T-helper 1 cell treated with Interleukin-12 subunit alpha and Interleukin-12 subunit beta and Interleukin-4 antibody, amounts not matched to agents 30 μg/mL and 1 μg/mL, for 36 hours (primary cell): ENCODE data around the gene PDX1.

Experiments used
- H3K27ac Mint-ChIP-seq: one replicate; pipeline ENCODE4 v1.8.0; 2021; ENCODE audit warnings: mild to moderate bottlenecking, mixed read lengths
- H3K27me3 Mint-ChIP-seq: one replicate; pipeline ENCODE4 v1.8.0; 2021; ENCODE audit warnings: low read depth, mixed read lengths
- H3K36me3 Mint-ChIP-seq: one replicate; pipeline ENCODE4 v1.8.0; 2021; ENCODE audit warnings: low read depth, mixed read lengths
- H3K4me1 Mint-ChIP-seq: one replicate; pipeline ENCODE4 v1.8.0; 2021; ENCODE audit warnings: low read depth, mixed read lengths
- H3K4me3 Mint-ChIP-seq: one replicate; pipeline ENCODE4 v1.8.0; 2021; ENCODE audit warnings: mild to moderate bottlenecking, moderate library complexity, mixed read lengths
- H3K9me3 Mint-ChIP-seq: one replicate; pipeline ENCODE4 v1.8.0; 2021; ENCODE audit warnings: mixed read lengths

PDX1 gene

GRCh38 chr13:27928353-27928804 is 8.6 kb downstream of the PDX1 start:
- H3K4me1 Mint-ChIP-seq: peaks cover 1% of the 10 kb centered on the region
- H3K36me3 Mint-ChIP-seq: peaks cover 4% of the 10 kb centered on the region
- no peak overlapping the region for H3K4me3 Mint-ChIP-seq
- H3K27ac Mint-ChIP-seq: no peak overlapping the region
- H3K27me3 Mint-ChIP-seq: peaks cover 85% of the 10 kb centered on the region
- H3K9me3 Mint-ChIP-seq: no peaks in the 10 kb centered on the region

DNA sequence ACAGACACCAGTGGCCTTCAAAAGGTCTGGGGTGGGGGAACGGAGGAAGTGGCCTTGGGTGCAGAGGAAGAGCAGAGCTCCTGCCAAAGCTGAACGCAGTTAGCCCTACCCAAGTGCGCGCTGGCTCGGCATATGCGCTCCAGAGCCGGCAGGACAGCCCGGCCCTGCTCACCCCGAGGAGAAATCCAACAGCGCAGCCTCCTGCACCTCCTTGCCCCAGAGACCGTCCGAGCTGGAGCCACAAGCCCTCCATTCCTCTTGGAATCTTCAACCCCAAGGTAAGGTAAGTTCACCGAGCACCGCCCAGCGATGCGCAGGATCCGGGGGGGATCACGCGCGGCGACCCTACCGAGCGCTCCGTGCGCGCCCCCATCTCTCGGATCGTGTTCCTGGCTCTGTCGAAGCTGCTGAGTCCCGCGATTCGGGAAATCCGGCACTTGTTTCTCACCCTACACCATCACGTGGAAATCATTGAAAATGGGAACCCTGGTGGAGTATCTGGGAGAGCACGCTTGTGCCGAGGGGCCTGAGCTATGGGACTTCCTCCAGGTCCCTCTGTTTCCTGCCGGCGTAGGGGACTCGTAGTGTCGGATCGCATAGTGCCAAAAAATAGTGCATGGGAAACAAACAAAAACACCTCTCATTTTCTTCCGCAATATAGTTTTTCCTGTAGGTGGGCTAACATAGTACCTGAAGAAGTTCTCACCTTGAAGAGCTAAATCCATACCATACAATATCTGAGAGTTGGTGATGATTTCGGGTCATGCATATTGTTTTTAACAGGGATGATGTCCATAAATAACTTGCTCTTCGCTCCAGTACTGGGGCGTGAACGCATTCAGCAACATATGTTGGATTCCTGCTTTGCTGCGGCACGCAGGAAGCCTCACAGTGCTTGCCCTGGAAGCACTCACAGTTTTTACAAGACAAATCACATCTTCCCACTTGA is 9.3 kb downstream of the PDX1 start:
- peak overlapping the region; percentile 63 for H3K27ac Mint-ChIP-seq
- H3K9me3 Mint-ChIP-seq: no peaks in the 10 kb centered on the region
- H3K36me3 Mint-ChIP-seq: peaks cover 4% of the 10 kb centered on the region
- no peak overlapping the region for H3K4me3 Mint-ChIP-seq
- H3K27me3 Mint-ChIP-seq: peaks cover 84% of the 10 kb centered on the region
- peaks cover 1% of the 10 kb centered on the region for H3K4me1 Mint-ChIP-seq

DNA sequence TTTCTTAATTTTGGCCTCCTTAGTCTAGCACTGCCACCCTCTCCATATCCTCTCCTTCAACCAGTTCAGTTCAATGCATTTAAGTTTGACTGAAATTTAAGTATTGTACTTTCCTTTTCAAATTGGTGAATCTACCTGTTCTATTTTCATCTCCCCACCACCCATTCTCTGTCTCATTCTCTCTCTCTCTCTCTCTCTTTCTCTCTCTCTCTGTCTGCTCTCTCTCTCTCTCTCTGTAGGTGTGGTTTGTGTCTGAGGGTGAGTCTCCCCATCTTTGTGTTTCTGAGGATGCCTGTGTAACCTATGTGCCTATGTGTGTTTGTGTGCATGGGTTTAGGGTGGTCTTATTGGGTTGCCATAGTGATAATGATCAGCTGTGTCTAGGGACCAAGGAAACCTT is 10.1 kb downstream of the PDX1 start:
- H3K36me3 Mint-ChIP-seq: peaks cover 4% of the 10 kb centered on the region
- H3K27me3 Mint-ChIP-seq: peaks cover 79% of the 10 kb centered on the region
- H3K4me3 Mint-ChIP-seq: no peak overlapping the region
- no peak overlapping the region for H3K27ac Mint-ChIP-seq
- H3K4me1 Mint-ChIP-seq: no peaks in the 10 kb centered on the region
- H3K9me3 Mint-ChIP-seq: no peaks in the 10 kb centered on the region

DNA sequence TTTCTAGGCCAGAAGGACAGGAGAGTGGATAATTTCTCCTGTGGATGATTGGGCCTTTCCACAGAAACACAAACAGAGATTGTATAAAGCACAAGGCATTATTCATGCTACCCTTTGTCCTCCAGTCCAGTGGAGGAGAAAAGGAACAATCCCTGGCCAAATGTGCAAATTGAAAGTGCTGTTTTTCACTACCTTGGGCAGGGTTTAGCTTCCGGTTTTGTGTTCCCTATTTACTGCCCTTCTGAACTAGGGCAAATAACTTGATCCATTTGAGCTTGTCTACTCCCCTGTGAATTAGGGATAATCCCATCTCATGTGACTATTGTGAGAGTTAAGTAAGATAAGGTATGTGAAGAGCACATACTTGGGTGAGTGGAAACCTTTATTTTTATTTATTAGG is 13.3 kb downstream of the PDX1 start:
- Mint-ChIP-seq H3K36me3 (no peaks in the 10 kb centered on the region), H3K27me3 (peaks cover 51% of the 10 kb centered on the region), H3K4me1 (no peaks in the 10 kb centered on the region), H3K27ac (no peak overlapping the region), H3K4me3 (no peak overlapping the region), H3K9me3 (peaks cover 8% of the 10 kb centered on the region)

DNA sequence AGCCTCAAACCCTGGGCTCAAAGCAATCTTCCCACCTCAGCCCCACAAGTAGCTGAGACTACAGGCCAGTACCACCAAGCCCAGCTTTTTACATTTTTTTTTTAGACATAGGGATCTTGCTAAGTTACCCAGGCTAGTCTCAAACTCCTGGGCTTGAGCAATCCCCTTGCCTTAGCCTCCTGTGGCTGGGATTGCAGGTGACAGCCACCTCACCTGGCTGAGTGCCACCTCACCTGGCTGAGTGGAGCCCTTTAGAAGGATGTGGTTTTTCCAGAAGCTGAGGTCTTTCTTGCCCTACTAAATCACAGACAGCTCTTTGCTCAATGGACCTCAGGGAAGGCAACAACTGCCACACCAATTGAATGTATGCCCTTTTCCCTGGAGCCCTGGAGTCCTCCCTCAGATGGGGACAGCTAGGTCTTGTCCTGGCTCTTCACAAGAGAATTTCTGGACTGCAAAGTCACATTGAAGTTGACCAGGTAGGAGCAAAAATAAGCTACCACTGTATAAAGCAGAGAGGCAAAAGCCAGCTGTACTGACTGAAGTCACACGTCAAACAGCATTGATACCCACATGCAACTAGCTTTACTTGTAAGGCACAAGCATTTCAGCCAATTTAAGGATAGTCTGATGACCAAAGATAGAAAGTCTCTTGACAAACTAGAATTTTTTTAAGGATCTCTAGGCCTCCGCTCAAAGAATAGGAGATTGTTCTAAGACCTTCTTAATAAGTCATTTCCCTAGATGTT is 14.0 kb downstream of the PDX1 start:
- Mint-ChIP-seq H3K36me3 (no peaks in the 10 kb centered on the region), H3K27ac (no peak overlapping the region), H3K27me3 (peaks cover 45% of the 10 kb centered on the region)

DNA sequence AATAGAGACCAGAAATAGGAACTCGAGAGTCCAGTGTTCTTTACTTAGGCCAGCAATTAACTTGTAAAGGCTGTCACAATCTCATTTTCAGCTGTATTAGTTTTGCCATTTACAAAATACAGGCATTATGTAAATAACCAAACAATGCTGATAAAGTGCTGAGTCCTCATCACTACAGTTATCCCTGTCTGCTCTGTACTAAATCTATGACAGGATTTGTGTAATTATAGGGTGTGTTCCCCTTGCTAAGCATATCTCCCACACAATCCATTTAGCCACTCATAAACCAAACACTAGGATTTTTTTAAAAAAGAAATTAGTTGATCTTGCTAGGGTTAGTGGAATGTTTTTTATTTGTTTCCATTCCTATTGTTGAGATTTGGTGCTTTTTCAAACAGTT is 23.2 kb downstream of the PDX1 start:
- H3K27me3 Mint-ChIP-seq: peaks cover 7% of the 10 kb centered on the region
- no peaks in the 10 kb centered on the region for H3K9me3 Mint-ChIP-seq
- no peak overlapping the region for H3K27ac Mint-ChIP-seq
- H3K4me3 Mint-ChIP-seq: no peak overlapping the region
- H3K36me3 Mint-ChIP-seq: no peaks in the 10 kb centered on the region
- no peaks in the 10 kb centered on the region for H3K4me1 Mint-ChIP-seq

More for the DNA sequence above, 14.0 kb downstream of the PDX1 start:
- H3K4me1 Mint-ChIP-seq: no peaks in the 10 kb centered on the region
- peaks cover 8% of the 10 kb centered on the region for H3K9me3 Mint-ChIP-seq
- H3K4me3 Mint-ChIP-seq: no peak overlapping the region

- H3K4me1 Mint-ChIP-seq: peaks cover 5% of the 10 kb centered on the region
- peaks cover 66% of the 10 kb centered on the region for H3K27me3 Mint-ChIP-seq
- H3K27ac Mint-ChIP-seq: peak overlapping the region; percentile 62
- H3K9me3 Mint-ChIP-seq: no peaks in the 10 kb centered on the region
- peak overlapping the region; percentile 53 for H3K4me3 Mint-ChIP-seq
- H3K36me3 Mint-ChIP-seq: no peaks in the 10 kb centered on the region
Observed at GRCh38 chr13:27952876-27953675, 33.3 kb downstream of the PDX1 start.

GRCh38 chr13:27953676-27954405 is 34.0 kb downstream of the PDX1 start:
- H3K4me3 Mint-ChIP-seq: peak overlapping the region; percentile 53
- no peak overlapping the region for H3K27ac Mint-ChIP-seq
- no peaks in the 10 kb centered on the region for H3K9me3 Mint-ChIP-seq
- peaks cover 74% of the 10 kb centered on the region for H3K27me3 Mint-ChIP-seq
- H3K36me3 Mint-ChIP-seq: no peaks in the 10 kb centered on the region
- H3K4me1 Mint-ChIP-seq: peaks cover 5% of the 10 kb centered on the region

DNA sequence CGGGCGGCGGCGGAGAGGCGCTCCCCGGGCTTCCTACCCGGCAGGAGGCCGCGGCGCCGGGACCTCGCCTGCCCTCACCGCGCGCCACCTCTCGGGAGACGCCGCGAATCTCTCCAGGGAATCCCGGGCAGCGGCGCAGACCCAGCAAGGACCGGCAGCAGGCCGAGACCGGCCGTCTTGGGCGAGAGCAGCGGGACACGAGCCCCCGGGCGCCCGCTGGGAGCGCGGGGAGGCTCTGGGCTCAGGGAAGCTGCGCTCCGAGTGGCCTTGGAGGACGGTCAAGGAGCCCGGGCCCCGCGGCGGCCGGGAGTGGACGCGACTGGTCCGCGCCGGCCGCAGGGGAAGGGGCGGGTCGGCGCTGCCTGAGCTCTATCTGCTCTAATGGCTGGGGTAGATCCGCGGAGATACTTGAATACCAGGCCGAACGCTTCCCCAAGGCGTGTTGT is 34.6 kb downstream of the PDX1 start:
- H3K9me3 Mint-ChIP-seq: no peaks in the 10 kb centered on the region
- H3K27me3 Mint-ChIP-seq: peaks cover 79% of the 10 kb centered on the region
- no peaks in the 10 kb centered on the region for H3K36me3 Mint-ChIP-seq
- peak overlapping the region; percentile 37 for H3K4me3 Mint-ChIP-seq
- H3K4me1 Mint-ChIP-seq: peaks cover 5% of the 10 kb centered on the region
- no peak overlapping the region for H3K27ac Mint-ChIP-seq

DNA sequence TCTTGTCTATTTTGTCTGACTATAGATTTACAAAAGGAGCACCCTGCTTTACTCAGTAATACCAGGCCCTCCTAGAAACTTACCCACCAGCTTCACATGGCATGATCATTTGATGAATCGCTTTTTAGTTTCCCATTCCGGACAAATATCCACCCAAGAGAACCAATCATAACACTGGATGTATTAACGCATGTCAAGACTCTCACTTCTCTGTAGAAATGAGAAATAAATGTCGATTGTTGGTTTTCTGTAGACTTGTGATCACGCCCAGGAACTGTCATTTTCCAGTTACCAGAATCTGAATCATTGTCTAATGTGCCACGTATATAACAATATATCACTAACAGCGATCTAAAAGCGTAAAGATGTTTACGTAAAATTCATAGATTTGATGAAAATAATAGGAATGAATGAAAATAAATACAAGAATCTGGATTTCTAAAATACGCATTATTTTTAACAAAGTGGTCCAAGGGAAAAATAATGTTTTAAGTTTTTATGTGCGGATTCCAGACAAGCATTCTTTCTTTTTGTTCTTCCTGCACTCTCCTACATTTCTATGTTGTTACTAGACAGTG is 35.3 kb downstream of the PDX1 start:
- H3K27ac Mint-ChIP-seq: no peak overlapping the region
- peaks cover 82% of the 10 kb centered on the region for H3K27me3 Mint-ChIP-seq
- H3K4me1 Mint-ChIP-seq: peaks cover 7% of the 10 kb centered on the region
- H3K36me3 Mint-ChIP-seq: no peaks in the 10 kb centered on the region
- H3K4me3 Mint-ChIP-seq: no peak overlapping the region
- H3K9me3 Mint-ChIP-seq: no peaks in the 10 kb centered on the region

DNA sequence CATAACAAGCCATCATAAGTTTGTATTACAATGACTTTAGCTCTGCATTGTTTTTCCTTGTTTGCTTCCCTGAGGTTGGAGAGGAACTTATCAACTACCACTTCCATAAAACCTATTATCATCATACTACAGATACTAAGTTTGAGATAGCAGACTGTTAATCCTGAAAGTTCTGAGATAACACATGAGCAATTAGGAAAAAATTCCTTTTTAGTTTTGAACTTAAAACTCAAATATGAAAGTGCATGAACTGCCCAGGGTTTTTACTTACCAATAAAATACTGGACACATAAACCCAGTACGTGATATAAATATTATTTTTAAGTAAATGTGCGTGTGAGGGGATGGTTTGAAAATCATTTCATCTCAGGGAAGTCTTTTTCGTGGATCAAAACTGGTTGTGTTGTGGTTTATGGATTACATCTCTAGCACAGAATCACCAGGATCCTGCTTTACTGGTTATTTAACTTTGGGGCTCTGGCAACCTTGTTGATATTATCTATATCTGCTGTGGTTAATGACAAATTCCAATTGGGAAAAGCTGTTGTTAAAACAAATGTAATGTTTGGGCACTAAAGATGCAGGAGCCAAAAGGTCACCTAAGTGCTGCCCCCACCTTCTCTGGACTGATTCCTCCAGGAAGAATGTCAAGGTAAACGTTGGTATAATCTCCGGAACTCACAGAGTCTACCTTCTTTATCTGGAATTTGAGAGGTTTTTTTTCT is 36.9 kb downstream of the PDX1 start:
- no peak overlapping the region for H3K4me3 Mint-ChIP-seq
- no peaks in the 10 kb centered on the region for H3K36me3 Mint-ChIP-seq
- H3K9me3 Mint-ChIP-seq: no peaks in the 10 kb centered on the region
- peaks cover 8% of the 10 kb centered on the region for H3K4me1 Mint-ChIP-seq
- no peak overlapping the region for H3K27ac Mint-ChIP-seq
- peaks cover 83% of the 10 kb centered on the region for H3K27me3 Mint-ChIP-seq

DNA sequence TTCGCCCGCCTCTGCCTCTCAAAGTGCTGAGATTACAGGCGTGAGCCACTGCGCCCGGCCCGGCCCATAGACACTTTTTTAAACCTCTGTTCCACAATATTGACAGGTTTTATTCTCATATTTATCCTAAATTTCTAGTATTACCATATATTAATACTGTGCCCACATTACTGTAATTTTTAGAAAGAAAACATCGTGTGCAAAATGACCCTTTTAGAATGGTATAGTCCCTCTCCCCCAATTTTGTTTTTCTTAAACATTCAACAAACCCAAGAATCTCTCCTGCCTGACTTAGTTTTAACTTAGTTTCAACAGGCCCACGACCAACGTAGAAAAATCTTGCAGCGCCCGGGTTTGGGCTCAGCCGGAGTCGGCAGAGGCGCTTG is 40.2 kb downstream of the PDX1 start:
- Mint-ChIP-seq H3K4me3 (peak overlapping the region; percentile 59), H3K9me3 (no peaks in the 10 kb centered on the region), H3K36me3 (no peaks in the 10 kb centered on the region), H3K4me1 (peaks cover 3% of the 10 kb centered on the region), H3K27me3 (peaks cover 91% of the 10 kb centered on the region), H3K27ac (no peak overlapping the region)
